IPS-18c (cell line): Measurements from ENCODE around the gene GGT5.
A peak's percentile ranks its signal among the peaks of the same experiment; 100 is the strongest.
"Not testable (repeated sequence)": the region's sequence is repeated elsewhere in the genome, so short reads cannot be mapped to it uniquely, and the experiment has no call there.

ENCODE experiments used
- H3K4me3 ChIP-seq: 2 replicates; pipeline ENCODE4 v1.7.0; 2013; ENCODE audit warnings: low read depth, mild to moderate bottlenecking, low read length, moderate library complexity; ENCODE audit not compliant: insufficient read depth
- H3K9me3 ChIP-seq: one replicate; pipeline ENCODE4 v1.6.1; 2013; ENCODE audit warnings: mild to moderate bottlenecking, low read length, moderate library complexity; ENCODE audit not compliant: control insufficient read depth, insufficient read depth

The GGT5 gene

GRCh38 chr22:24245030-24245431, at the start of gene GGT5:
Gene GGT5 (minus strand): TSS chr22:24245082. CDS start chr22:24244725, 357 bp downstream.
- not testable (repeated sequence) for H3K4me3 ChIP-seq, H3K9me3 ChIP-seq

GRCh38 chr22:24292202-24292830, 47.4 kb upstream of the GGT5 start:
- H3K4me3 ChIP-seq, H3K9me3 ChIP-seq: not testable (repeated sequence)

GRCh38 chr22:24291515-24292201, 46.8 kb upstream of the GGT5 start:
- no peak overlapping the region for H3K4me3 ChIP-seq
- no peaks in the 10 kb centered on the region for H3K9me3 ChIP-seq

- no peak overlapping the region for H3K4me3 ChIP-seq
Observed at GRCh38 chr22:24290459-24290858, 45.6 kb upstream of the GGT5 start.

GRCh38 chr22:24289741-24290163, 44.9 kb upstream of the GGT5 start:
- Histone ChIP-seq H3K4me3 (no peak overlapping the region), H3K9me3 (no peaks in the 10 kb centered on the region)

More at GRCh38 chr22:24290459-24290858, 45.6 kb upstream of the GGT5 start:
- no peaks in the 10 kb centered on the region for H3K9me3 ChIP-seq

- Histone ChIP-seq H3K9me3 (no peaks in the 10 kb centered on the region), H3K4me3 (no peak overlapping the region)
Observed at GRCh38 chr22:24289114-24289513, 44.2 kb upstream of the GGT5 start.

- H3K9me3 ChIP-seq, H3K4me3 ChIP-seq: not testable (repeated sequence)
Observed at GRCh38 chr22:24287801-24288200, 42.9 kb upstream of the GGT5 start.

GRCh38 chr22:24287212-24287611, 42.3 kb upstream of the GGT5 start:
- not testable (repeated sequence) for H3K4me3 ChIP-seq, H3K9me3 ChIP-seq

- H3K4me3 ChIP-seq = no peak overlapping the region
- H3K9me3 ChIP-seq = no peaks in the 10 kb centered on the region
Observed at GRCh38 chr22:24285245-24285644, 40.4 kb upstream of the GGT5 start.

- H3K4me3 ChIP-seq = no peak overlapping the region
- H3K9me3 ChIP-seq = no peaks in the 10 kb centered on the region
Observed at GRCh38 chr22:24284747-24285203, 39.9 kb upstream of the GGT5 start.

GRCh38 chr22:24282401-24282800, 37.5 kb upstream of the GGT5 start:
- H3K9me3 ChIP-seq = no peaks in the 10 kb centered on the region
- H3K4me3 ChIP-seq = no peak overlapping the region

GRCh38 chr22:24280363-24280762, 35.5 kb upstream of the GGT5 start:
- H3K4me3 ChIP-seq, H3K9me3 ChIP-seq: not testable (repeated sequence)

GRCh38 chr22:24274696-24275405, 30.0 kb upstream of the GGT5 start:
- not testable (repeated sequence) for H3K9me3 ChIP-seq, H3K4me3 ChIP-seq

- H3K9me3 ChIP-seq, H3K4me3 ChIP-seq: not testable (repeated sequence)
Observed at GRCh38 chr22:24273906-24274305, 29.0 kb upstream of the GGT5 start.

- not testable (repeated sequence) for H3K4me3 ChIP-seq
Observed at GRCh38 chr22:24273031-24273430, 28.1 kb upstream of the GGT5 start.

GRCh38 chr22:24271386-24271854, 26.5 kb upstream of the GGT5 start:
- Histone ChIP-seq H3K9me3 (no peaks in the 10 kb centered on the region), H3K4me3 (peak overlapping the region; percentile 91)

More at GRCh38 chr22:24273031-24273430, 28.1 kb upstream of the GGT5 start:
- H3K9me3 ChIP-seq = not testable (repeated sequence)

- H3K9me3 ChIP-seq = no peaks in the 10 kb centered on the region
- peak within 1 kb of the TSS; percentile 91 for H3K4me3 ChIP-seq
Observed at GRCh38 chr22:24270556-24271385, 25.9 kb upstream of the GGT5 start, which contains the start of gene SPECC1L. Gene SPECC1L (plus strand): TSS chr22:24270831. CDS start chr22:24302232, 31,401 bp downstream.
